ENCODE results near the gene GALP.
"Not testable (repeated sequence)": the region's sequence is repeated elsewhere in the genome, so short reads cannot be mapped to it uniquely, and the experiment has no call there.

The GALP gene

DNA sequence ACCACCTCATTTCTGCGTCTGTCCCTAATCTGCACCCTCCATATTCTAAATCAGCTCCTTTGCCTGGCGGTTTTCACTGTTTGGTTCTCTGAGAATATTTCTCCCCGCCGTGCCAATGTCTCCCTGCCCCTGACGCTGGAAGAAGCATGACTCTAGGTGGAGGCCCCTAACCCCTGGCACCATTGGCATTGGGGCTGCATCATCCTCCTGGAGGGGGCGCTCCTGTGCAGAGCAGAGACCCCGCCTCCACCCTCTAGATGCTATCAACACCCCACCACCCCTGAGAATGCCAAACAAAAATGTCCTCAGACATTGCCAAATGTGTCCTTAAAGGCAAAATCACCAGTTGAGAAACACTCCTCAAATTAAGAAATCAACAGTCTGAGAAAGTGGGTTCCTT, 15.3 kb downstream of the GALP start:
- DNase-seq (ENCODE audit: low read depth): no peak

DNA sequence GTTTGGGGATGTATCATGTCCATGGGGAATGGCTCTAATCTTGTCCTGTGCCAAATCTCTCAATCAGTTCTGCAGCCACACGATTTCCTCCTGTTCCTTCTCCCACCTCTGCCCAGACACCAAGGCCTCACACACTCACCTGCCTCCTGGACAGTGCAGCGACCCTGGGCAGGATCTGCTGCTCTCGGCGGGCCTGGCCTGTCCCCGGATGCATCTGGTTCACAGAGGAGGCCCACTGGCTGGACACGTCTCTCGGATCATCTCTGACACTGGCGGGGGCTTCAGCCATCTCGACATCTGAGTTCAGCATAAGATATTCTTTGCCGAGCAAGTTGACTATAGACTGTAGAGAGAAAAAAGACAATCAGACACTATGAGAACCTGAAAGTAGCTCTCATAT, 15.9 kb downstream of the GALP start:
- DNase-seq (ENCODE audit: low read depth): no peak

DNA sequence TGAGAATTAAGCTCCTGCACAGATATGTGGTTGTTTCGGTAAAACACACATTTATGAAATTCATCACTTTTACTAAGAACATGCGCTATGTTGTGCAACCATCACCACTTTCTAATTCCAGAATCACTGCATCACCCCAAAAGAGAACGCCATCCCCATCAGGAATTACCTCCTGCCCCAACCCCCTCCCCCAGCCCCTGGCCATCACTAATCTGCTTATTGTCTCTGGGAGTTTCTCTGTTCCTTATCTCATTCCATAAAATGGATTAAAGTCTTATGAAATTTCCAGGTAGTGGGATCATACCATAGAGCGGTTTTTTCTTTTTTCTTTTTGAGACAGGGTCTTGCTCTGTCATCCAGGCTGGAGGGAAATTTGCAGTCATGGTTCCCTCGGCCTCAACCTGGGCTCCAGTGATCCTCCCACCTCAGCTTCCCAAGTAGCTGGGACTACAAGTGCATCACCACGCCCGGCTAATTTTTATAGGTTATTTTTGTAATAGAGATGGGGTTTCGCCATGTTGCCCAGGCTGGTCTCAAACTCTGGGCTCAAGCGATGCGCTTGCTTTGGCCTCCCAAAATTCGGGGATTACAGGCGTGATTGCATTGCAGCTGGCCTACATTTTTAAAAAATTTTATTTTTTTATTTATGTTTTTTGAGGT, 18.3 kb downstream of the GALP start:
- no peak for DNase-seq (ENCODE audit: low read depth)

- DNase-seq (ENCODE audit: low read depth): not testable (repeated sequence)
Measured at GRCh38 chr19:56197646-56198045, 21.8 kb downstream of the GALP start, which contains the start of gene ZSCAN5B. TSS of gene ZSCAN5B (minus strand) at chr19:56197783. CDS start at chr19:56193052, 4,731 bp downstream.

- no peak for DNase-seq (ENCODE audit: low read depth)
Measured at GRCh38 chr19:56199687-56200086, 23.9 kb downstream of the GALP start.

DNA sequence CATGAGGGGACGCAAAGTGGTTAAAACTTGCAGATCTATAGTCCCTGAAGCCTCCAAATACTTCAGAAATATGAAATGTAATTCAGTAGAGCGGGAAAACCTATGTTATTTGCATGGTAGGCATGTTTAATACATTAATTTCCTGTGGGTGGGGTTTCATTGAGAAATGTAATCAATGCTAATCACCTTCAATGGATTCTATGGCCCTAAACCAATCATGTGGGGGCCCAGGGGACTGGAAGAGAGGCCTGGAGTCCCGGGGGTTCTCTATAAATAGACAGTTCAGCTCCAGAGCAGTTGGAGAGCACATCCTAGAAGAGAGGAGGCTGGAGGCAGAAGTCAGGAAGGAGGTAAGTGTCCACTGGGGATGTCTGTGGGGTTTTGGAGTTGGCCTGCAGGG, 26.2 kb downstream of the GALP start, which contains the start of gene ZSCAN5C:
TSS of gene ZSCAN5C (plus strand) at position 301 of the 400 bp plus-strand sequence. CDS start 3,641 bp downstream, outside the sequence.
- no peak for DNase-seq (ENCODE audit: low read depth)

GRCh38 chr19:56207581-56207980, 31.8 kb downstream of the GALP start:
- not testable (repeated sequence) for DNase-seq (ENCODE audit: low read depth)

DNA sequence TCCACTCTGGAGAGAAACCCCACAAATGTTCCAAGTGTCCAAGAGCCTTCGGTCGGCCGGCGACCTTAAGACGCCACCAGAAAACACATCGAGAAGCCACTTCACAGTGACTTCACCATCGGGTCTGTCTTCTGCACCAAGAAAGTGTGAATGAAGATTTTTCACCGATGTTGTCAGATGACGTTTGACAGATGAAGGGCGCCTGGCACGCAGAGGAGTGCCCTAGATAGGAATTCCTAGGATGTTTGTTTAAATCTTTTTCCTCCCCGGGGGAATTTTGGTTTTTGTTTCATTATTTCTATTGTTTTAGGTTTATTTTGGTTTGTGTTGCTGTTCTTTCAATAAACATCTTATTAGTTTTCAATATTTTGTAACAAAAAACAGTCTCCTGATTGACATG, 33.3 kb downstream of the GALP start:
- DNase-seq (ENCODE audit: low read depth): no peak

DNA sequence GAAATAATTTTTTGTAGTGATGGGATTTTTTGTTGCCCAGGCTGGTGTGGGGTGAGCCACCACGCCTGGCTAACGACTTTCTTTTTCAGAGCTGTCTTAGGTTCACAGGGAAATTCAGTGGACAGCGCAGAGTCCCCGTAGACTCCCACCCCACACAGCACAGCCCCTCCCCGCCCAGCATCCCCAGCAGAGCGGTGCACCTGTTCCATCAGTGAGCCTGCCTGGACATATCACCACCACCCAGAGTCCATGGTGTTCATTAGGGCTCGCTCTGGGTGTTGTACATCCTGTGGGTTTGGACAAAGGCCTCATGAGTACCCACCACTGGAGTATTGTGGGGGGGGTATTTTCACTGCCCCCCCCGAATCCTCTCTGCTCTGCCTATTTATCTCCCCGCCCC, 34.2 kb downstream of the GALP start:
- DNase-seq (ENCODE audit: low read depth): not testable (repeated sequence)

DNA sequence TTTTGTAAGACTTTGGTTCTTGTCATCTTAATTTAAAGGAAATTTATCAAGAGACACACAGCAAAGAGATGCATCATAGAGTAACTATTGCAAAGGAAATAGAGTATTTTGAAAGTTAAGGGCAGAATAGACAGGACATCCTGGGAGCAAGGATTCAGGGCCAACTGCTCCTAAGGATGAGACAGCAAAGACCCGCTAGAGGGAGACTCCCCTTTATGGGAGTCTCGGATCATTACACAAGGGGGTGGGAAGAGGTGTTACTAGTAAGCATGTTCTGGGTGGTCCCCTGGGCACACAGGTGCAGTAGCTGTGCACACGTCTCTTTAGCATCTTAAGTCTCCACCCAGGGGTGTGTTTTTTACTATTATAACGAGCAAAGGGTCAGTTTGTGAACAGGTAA, 35.9 kb downstream of the GALP start:
- no peak for DNase-seq (ENCODE audit: low read depth)

DNA sequence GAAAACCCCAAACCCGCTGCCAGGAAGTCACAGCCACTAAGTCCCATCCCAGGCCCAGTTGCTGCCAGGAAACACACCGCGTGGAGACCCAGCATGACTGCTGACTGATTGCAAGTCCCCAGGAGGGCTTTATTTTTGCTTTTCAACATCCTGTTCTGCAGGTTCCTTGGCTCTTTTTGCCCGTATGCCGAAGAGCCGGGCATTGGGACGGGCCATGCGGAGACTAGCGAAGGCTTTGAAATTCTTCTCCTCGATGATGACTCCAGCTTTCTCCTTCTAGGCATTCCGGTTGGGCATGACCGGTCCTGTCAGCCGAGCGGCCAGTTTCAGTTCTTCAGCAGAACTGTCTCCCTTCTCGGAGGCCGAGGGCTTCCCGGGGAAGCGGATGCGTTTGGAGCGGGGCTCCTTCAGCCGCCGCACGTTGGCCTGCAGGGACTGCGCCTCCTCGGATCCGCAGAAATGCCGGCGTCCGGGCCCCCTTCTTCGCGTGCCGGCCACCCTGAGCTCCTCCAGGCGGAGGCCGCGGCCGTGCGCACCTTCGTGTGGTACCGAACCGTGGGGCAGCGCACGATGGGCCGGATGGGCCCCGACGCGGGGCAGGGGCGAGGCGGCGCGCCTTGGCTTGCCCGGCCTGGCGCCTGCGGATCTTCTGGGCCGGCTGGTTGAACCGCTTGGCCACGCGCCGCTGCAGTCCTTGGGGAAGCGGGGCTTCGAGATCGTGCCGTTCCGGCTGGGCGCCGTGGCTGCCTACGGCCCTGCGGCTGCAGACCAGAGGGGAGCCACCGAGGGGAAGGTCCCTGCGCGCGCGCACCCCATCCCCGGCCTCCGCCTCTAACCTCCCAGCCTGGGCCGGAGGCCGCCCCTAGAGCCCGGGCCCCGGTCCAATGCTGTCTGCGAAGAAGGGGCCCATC, 41.5 kb downstream of the GALP start:
- DNase-seq (ENCODE audit: low read depth): no peak

DNA sequence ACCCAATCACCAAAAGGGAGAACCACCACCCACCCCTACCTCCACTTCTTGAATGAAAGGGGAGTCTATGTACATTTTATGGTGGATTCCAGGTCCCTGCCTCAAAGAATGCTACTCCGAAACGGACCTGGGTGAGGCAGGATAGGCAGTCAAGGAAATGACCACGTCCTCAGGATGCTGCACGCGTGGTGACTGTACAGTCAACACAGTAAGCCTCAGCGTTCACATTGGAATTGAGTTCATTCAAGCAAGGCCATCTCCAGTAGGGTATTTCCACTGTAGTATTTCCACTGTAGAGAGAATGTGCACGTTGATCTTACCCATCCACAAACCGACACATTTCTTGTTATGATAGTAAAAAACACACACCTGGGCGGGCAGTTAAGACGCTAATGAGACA, 43.2 kb downstream of the GALP start:
- DNase-seq (ENCODE audit: low read depth): no peak

- DNase-seq (ENCODE audit: low read depth): not testable (repeated sequence)
Measured at GRCh38 chr19:56221442-56221841, 45.6 kb downstream of the GALP start.

DNA sequence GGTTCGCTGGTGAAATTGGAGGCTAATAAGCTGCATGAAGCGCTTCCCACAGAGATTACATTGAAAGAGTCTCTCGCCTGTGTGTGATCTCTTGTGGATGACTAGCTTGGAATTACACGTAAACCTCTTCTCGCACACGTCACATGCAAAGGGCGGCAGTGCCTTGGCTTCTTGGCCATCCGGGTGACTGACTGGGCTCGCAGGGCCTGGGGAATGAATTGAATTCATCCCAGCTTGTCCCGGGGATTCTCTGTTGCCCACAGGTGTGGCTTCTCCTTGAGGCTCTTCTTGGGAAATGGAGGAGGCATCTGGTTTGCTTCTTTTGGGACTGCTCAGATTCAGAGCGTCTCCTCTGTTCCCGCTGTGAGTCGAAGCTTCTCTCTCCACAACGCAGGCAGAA, 46.0 kb downstream of the GALP start:
- no peak for DNase-seq (ENCODE audit: low read depth)

DNA sequence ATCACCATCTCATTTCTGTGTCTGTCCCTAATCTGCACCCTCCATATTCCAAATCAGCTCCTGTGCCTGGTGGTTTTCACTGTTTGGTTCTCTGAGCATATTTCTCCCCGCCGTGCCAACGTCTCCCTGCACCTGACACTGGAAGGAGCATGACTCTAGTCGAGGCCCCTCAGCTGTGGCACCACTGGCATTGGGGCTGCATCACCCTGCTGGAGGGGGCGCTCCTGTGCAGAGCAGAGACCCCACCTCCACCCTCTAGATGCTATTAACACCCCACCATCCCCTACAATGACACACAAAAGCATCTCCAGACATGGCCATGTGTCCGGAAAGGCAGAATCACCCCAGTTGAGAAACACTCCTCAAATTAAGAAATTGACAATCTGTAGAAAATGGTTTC, 47.1 kb downstream of the GALP start:
- DNase-seq (ENCODE audit: low read depth): no peak

DNA sequence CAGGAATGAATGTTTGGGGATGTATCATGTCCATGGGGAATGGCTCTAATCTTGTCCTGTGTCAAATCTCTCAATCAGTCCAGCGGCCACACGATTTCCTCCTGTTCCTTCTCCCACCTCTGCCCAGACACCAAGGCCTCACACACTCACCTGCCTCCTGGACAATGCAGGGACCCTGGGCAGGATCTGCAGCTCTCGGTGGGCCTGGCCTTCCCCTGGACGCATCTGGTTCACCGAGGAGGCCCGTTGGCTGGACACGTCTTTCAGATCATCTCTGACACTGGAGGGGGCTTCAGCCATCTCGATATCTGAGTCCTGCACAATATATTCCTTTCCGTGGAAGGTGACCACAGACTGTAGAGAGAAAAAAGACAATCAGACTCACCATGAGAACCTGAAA, 47.7 kb downstream of the GALP start:
- DNase-seq (ENCODE audit: low read depth): no peak
